8988T (cell line): Measurements from ENCODE around the gene ITSN2.

Source experiments
- DNase-seq: peaks from one replicate; pipeline ENCODE4 v3.0.0; 2011

ITSN2 gene

DNA sequence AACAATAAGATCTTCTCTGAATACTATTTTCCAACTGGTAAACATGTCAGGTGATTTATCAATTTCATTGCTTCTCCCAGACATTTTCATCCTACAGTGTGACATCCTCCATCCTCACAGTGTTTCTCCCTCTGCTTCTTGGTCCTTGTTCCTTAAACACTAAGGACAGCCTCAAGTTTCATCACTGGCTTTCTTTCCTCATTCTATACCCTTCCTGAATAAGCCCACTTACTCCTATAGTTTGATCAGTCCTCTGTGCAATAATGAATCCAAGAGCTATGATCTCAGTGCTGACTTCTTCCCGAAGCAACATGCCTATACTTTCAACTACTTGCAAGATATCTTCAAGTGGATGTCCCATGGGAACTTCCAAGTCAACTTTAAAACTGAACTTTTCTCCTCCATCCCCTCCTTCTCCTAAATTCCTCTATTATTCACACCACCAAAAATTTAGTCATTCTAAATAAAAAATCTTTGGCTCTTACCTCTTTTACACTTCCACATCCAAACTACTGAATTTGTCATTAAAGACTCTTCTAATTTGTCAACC, 97.8 kb downstream of the ITSN2 start:
- no peak for DNase-seq

DNA sequence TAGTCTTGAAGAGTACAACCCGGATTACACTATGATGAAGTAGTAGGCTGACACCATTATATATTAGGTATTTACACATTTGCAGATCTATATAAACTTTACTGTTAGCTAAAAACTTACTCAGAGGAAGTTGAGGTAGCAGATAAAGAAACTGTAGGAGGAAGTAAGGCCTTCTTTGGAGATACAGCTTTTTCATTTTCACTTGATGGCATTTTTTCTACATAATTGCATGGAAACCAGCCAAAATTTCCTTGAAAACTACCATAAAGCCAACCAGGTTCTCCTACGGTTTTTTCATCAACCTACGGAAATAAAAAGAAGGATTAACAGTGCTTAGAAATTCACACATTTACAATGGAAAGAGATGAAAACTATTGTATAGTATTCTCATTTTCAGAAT, 98.9 kb downstream of the ITSN2 start:
- no peak for DNase-seq

DNA sequence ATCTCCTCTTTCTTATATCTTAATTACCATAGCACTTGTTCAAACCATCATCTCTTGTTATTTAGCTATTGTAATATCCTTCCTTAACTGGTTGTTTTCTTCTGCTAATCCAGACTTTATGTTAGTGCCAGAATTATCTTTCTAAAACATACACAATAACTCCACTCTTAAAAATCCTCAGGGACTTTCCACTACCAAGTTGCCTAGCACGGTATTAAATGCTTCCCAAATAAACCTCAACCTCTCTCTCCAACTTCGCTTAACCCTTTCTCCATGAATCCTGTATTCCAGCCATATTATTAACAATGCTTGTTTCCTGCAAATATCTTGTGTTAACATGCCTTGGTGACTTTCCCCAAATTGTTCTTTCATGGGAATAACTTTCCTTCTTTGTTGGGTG, 101.0 kb downstream of the ITSN2 start:
- DNase-seq = no peak

DNA sequence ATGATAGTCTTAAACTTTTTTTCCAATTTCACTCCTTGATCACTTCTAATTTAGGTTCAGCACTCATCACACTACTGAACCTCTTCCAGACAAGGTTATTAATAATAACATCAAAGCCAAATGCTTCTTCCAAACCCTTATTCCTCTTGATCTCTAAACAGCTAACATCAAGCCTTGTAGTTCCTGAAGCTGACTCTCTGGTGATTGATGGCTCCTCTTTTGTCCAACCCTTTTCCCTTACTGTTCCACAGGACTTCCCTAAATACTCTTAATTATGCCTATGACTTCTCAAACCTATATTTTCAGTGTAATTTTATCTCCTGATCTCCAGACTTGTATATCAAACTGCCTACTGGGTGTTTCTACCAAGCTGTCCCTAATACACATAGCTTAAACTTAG, 101.6 kb downstream of the ITSN2 start:
- DNase-seq = no peak

DNA sequence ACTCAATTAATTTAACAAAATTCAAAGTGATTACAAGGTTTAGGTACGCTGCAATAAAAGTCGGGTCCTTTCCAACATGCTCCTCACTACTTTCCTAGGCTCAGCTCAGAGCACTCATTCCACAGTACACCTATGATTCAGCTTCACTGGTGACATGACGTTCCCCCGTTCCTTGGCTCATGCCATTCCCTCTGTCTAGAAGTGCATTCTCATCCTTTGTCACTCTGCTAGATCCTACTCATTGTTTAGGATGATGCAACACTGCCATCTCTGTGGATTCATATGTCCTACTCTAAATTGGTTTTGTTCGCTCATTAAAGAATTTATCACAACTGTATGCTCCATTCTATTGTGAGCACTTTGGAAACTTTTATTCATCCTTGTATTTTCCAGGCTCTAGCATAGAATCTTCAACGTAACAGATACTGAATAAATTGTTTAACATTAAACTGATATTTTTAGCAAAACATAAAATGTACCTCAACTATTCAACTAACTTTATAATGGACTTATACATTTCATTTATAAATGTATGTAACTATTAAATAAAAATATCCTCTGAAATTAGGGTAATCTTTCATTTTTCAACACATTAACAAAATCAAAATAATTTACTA, 106.9 kb downstream of the ITSN2 start:
- no peak for DNase-seq

DNA sequence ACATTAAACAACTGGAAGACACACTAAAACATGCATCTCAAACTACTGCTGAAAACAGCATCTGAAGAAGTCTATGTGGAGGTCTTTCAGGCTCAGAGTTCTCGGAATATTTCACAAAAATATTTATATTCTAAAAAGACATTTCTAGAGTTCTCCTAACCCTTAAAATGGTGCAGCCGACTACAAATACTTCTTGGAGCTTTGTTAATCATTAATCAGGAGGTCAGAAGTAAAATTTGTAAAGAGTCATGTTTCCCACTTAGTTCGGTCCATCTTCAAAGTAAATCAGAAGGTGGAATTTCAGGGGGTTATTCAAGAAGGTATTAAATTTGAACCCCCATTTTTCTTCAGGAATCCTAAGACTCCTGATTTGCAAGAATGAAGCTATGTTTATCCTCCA, 112.7 kb downstream of the ITSN2 start:
- DNase-seq = no peak

DNA sequence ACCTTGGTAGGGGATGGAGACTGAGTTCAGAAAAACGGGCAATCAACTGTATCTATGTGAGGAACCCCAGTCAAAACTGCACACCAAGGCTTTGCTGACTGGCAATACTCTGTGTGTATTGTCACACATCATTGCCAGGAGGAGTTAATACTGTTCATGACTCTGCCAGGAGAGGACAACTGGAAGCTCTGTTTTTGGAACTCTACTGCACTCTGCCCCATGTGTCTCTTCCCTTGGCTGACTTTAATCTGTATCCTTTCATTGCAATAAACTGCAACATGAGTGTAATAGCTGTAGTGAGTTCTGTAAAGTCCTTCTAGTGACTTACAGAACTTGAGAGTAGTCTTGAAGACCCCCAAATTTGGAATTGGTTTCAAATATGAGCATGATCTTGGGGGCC, 113.2 kb downstream of the ITSN2 start:
- DNase-seq = no peak

DNA sequence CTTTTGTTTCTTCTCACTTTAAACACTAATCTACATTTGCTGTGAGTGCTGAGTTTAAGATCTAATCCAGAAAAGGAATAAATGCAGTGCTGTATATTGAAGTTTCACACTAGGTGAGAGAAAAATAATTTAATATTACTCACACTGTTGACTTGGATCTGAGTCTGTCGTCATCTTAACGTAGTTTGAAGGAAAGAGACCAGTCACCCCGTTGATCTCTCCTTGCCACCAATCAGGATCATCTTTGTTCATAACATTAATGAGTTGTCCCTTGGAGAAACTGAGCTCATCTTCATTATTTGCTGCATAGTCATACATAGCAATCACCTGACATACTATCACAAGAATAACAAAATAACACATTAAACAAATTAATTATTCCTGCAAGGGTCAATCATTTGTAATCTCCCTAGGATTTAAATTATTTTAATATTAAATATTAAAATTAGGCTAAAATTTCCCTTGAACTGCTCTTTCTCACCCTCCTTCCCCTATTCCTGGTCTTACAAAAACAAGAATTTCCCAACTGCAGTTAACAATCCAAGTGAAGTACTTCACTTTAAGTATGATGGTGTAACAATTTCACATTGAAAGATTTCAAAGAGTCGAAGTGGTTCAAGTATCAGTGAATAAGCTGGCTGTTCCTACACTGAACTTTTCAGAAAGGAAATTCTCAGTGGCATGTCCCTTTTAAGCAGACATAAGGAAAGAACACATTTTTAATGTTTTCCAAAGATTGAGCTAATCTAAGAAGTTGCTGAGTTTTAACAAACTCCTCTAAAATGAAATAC, 114.2 kb downstream of the ITSN2 start:
- no peak for DNase-seq

DNA sequence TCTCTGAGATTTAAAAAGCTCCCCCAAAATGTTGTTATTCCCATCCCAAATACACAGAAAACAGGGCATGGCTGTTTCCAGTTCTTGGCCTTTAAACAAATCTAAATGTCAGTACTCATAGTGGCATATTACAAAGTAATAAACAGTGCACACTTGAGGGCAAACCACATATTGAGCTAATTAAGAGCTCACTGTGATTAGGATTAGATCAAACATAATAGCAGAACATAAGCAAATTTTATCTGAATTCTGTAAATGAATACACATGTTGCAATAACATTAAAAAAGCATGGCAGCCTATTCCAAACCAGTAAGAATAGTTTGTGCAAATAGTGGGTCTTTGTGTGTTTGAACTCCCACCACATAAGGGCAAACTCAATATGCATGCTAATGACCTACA, 118.8 kb downstream of the ITSN2 start:
- no peak for DNase-seq

DNA sequence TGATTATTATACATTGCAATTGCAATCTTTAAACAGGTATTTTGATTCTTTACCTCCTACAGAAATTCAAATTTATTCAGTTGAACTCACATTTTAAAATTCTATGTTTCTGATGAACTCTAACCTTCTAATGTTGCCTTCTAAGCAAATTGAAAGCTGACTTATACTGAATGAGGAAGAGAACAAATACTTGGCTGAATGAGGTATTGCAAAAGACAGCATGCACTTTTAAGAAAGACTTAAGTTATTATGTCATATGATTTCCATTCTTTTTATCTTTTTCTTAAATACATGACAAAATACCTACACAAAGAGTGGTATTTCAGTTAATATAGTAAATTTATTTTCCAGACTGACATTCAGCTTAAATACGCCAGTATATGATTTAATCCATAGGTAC, 120.8 kb downstream of the ITSN2 start:
- DNase-seq = no peak

DNA sequence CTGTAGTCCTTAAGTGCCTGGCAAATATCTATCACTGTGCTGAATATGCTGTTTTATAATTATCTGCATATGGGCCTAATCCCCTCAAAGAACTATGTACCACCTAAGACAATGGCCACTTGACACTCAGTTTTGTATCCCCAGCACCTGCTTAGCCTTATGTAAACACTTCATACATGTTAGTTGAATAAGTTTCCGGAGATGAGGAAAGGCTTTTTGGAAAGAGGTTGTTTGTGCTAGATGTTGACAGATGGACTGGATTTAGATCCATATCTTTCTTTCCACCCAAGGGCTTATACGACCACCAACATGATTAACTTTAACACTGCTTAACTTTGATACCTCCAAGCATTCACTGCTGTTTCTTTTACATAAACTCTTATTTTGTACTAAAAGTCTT, 122.2 kb downstream of the ITSN2 start:
- DNase-seq = no peak

DNA sequence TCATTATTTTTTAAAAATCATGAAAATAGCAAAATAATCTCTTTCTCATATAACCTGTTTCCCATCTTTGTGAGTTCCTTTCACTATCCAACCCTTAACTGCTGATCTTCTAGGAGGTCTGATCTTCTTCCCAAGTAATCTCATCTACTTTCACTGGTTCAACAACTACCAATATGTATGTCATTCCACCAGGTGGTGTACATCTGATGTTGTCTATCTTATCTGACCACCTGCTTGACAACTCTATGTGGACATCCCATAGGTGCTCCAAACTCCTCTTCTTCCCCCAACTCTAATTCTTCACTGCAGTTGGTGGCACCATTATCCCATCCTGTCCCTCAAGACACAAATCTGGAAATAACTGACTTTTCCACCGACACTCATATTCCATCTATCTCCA, 123.0 kb downstream of the ITSN2 start:
- no peak for DNase-seq

DNA sequence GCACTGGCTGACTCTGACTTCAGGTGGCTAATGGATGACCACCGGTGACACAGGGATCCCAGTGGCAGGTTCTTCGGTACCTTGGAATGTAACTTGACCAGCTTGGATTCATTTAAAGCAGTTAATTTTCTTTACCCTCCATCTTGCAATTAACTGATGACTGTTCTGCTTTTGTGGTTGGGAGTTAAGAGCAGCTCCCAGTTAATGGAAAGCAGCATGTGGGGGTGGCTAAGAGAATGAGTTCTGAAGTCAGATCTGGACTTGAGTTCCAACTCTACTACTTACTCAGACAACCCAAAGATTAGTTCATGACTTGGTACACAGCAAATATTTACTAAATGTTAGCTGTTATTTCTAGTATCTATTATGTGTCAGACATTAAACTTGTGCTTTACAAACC, 127.0 kb downstream of the ITSN2 start:
- no peak for DNase-seq

DNA sequence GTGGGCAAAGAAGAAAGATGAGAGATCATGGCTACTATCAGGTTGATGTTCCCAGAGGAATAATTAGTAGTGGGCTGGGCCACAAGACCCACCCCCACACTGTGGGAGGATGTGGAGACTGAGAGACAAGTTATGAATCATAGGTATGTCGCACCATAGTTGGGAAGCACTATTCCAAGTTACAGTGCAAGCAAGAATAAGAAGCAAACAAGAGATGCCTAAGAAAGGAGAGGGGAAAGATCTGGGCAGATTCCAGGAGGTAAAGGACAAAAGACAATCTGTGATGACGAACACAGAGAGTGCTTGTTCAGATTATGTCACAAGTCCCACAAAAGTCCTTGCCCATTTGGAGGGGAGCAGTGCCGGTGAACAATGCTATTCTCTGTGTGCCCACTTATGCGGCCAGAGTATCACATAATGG, 128.9 kb downstream of the ITSN2 start:
- DNase-seq = no peak

DNA sequence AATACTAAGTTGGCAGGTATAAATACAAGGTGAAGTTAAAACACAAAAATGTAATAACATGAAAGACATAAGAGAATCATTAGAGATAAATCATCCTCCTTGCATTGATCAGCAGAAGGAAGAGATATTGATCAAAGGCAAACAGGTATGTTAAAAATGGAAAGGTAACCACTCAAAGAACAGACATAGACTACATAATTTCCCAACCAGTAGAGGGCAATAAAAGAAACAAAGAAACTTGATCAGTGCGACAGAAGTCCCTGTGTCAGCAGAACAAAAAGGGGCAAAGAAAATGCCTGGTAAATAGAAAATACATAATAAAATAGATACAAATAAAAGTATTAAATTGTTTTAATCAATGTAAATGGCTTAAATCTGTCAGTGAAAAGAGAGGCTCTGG, 131.9 kb downstream of the ITSN2 start:
- no peak for DNase-seq

DNA sequence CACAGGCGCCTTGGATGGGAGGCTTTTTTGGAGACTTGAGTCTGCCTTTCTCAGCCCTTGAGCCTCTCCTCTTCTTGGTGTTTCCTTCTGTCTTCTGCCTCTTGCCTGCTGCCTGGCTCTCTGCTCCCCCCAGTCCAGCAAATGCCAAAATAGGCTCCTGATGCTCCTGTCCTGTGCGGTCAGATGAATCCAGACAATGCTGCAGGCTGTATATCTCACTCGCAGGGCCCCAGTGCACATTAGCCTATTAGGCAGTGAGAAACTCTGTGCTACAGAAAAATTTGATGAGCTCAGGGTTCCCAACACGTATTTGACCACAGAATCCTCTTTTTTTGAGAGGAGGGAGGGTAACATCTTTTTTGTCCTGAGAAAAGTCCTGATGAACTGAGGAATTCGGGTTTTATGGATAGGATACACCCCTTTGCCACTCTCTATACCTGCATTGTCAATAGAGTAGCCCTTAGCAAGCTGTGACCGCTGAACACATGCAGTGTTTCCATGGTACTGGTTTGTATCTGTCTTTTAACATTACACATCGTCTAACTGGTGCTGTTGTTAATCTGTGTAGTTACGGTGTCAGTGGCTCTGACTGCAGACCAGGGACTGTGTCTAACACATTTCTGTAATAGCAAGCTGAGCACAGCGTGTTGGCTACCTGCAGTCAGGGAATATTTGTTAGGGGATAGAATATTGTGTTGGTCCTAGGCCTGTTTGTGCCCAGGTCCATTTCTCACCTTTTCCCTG, 134.7 kb downstream of the ITSN2 start:
- no peak for DNase-seq

DNA sequence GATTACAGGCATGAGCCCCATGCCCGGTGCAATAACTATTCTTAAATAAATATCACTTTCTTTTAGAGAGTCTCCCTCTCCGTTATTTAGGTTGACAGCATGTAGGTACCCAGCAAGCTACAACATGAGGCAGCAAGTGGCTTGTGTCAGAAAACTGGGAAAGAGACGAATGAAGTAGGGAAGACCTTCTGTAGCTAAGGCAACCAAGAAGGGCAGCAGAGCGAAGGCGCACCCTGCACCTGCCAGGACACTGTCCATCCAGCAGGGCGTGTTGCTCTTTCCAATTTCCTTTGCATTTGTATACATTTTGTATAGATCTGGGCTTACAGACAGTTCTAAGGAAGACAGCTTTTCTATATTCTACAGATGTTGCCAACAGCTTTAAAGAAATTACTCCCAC, 137.4 kb downstream of the ITSN2 start:
- no peak for DNase-seq

DNA sequence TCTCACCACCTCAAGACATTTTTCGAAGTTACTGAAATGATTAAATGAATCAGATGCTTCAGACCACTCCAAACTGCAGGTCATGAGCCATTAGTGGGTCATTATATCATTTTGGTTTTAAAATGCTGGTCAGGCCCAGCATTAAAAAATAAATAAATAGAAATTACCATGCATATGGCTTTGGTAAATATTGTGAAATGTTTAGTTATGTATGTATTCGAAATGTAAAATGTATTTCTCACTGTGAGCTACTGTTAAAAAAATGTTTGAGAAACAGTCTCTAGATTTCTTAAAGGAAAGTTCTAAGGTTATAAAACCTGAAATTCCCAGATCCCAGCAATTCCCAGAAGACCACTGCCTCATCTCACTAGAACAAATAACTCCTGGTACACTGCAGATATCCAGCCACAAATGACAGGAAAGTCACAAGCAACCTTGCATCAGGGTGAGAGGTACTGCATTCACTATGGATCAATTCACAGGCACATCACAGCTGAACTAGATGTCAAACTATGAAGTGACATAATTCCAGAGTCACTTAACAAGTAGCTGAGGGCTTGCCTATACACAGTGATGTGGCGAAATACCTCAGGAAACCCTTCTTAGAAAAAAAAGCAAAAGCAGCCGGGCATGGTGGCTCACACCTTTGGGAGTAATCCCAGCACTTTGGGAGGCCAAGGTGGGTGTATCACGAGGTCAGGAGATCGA, 138.8 kb downstream of the ITSN2 start:
- no peak for DNase-seq

DNA sequence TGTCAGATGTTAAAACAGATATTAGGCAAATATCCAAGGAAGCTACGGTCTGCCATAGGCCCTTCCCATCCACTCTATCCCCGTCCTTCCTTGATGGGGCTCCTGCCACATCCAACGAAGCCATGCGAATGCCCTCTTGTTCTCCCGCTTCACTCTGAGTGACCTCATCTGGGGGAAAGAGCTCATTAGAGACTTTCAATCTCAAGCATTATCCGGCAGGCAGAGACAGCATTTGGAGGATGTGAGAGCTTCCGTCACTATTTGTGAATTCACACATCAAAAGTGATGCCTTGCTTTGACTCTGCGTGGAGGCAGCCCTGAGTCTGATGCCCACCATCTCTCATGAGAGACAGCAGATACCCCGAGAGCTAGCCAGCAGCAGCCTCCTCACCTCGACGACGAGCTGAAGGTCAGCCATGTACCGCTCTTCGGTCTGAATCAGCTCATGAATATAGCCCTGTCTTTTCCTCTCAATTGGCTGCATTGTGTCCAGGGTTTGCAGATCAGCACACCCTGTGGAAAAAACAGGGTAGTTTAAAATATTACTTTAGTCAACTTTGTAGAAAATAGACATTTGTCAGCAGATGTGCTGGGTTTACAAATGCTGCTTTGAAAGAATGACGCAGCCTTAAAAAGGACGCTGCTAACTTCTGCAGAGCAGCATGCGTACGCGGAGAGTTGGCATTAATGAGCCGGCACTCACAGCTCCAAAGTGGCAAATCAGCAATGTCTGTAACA, 139.6 kb downstream of the ITSN2 start:
- no peak for DNase-seq

DNA sequence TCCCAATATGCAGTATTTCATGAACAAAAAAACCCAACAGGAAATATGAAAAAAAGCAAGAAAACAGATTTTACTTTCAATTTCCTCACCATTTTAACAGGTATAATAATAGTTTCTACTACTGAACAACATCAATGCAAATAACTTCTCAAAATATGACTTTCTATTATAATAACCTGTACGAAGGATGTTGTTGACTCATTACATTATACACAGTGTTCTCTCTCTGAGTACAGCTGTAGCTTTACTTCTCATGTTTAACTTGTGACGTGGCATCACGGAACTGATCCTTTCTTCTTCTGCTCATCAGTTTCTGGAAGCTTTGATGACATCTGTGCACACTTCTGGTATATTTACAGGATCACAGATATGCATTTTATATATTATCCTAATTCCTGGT, 145.5 kb downstream of the ITSN2 start:
- no peak for DNase-seq

DNA sequence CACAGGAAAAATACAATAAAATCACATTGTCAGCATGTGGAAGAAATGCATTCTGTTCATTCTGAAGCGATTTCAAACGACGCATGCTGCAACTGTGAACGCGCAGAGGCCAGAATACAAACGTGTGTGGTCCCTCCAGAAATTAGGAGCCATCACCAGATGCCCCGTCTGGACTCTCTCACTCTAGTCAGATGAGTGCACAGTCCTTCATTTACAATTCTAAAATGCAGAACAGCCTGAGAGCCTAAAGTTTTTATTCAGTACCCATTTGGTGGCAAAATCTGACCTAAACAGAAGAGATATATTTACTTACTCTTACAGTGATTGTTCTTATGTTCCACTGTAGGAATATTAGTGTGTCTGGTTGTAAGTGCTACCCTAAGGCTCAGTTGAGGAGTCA, 148.9 kb downstream of the ITSN2 start:
- no peak for DNase-seq

DNA sequence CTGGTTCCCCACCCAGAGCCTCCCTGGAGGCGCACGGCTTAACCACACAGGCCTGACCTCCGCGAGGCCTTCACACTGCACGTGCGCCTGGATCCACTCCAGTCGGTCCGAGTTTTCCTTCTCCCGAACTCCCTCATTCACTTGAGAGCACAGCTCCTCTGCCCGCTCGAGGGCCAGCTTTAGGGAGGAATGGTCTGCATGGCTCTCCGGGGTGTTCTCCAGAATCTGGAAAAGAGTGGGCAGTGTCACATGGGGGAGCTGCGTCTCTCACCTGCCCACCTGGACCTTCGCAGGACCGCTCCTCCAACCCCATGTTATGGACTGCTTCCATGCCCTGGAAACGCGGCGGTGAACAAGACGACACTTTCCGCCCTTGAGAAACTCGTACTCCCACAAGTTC, 149.6 kb downstream of the ITSN2 start:
- no peak for DNase-seq

DNA sequence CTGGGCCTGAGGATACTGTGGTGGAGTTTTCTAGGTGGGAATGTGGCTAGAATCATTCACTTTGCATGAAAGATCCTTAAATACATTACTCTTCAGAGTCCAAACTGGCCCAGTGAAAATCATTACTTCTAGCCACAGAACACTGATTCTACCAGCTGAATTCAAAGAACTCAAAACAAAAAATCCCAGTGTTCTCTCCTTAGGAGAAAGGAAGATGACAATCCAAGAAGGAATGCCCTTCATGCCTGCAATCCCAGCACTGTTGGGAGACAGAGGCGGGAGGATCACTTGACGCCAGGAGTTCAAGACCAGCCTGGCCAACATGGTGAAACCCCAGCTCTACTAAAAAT, 150.3 kb downstream of the ITSN2 start:
- no peak for DNase-seq
